SW480 (cell line): Measurements from ENCODE around the gene UNC119B.

Experiments
- DNase-seq: peaks from one replicate; pipeline ENCODE4 v3.0.0-alpha.2; 2016; ENCODE audit warnings: low spot score

Gene UNC119B

GRCh38 chr12:120767071-120768024, 57.1 kb downstream of the UNC119B start:
- DNase-seq: no peak

GRCh38 chr12:120771097-120771496, 60.8 kb downstream of the UNC119B start:
- DNase-seq: no peak
